SK-N-SH treated with all-trans-retinoic acid at 6 μM for 48 hours (cell line): ENCODE measurements around the gene RHOC.

Experiments used
- ATAC-seq: fragments of 200-7000 bp; cut with Tn5 transposase; 3 replicates; pipeline ENCODE4 v1.9.1; 2020; ENCODE audit warnings: mild to moderate bottlenecking, moderate library complexity
- ARNTL ChIP-seq: fragments of 450-650 bp; formaldehyde crosslinking; IDR thresholded peaks from 2 replicates; pipeline ENCODE4 v1.5.0; 2020; ENCODE audit warnings: low read depth, mild to moderate bottlenecking, moderate library complexity, borderline replicate concordance
- BACH2 ChIP-seq: fragments of 250-450 bp; sonication (Bioruptor Pico); IDR thresholded peaks from 2 replicates; pipeline ENCODE4 v1.9.0; 2021; ENCODE audit warnings: mild to moderate bottlenecking, borderline replicate concordance
- CSDC2 ChIP-seq: fragments of 250-450 bp; sonication (Bioruptor Pico); IDR thresholded peaks from 2 replicates; pipeline ENCODE4 v1.5.0; 2020; ENCODE audit warnings: mild to moderate bottlenecking, moderate library complexity
- ESRRG ChIP-seq: fragments of 250-450 bp; sonication (Bioruptor Pico); IDR thresholded peaks from 2 replicates; pipeline ENCODE4 v1.6.1; 2021; ENCODE audit warnings: mild to moderate bottlenecking
- ISL1 ChIP-seq: fragments of 250-450 bp; sonication (Bioruptor Pico); IDR thresholded peaks from 2 replicates; pipeline ENCODE4 v2.1.2; 2022; ENCODE audit warnings: mild to moderate bottlenecking, moderate library complexity
- OSR1 ChIP-seq: fragments of 250-450 bp; sonication (Bioruptor Pico); IDR thresholded peaks from 2 replicates; pipeline ENCODE4 v1.8.0; 2022; ENCODE audit warnings: moderate library complexity, mild to moderate bottlenecking, inconsistent platforms
- PPARA ChIP-seq: fragments of 250-450 bp; sonication (Bioruptor Pico); IDR thresholded peaks from 2 replicates; pipeline ENCODE4 v1.5.0; 2020; ENCODE audit warnings: mild to moderate bottlenecking, borderline replicate concordance
- SNAI2 ChIP-seq: fragments of 250-450 bp; sonication (Bioruptor Pico); IDR thresholded peaks from 2 replicates; pipeline ENCODE4 v1.5.0; 2020; ENCODE audit warnings: mild to moderate bottlenecking, moderate library complexity
- TOX ChIP-seq: fragments of 250-450 bp; sonication (Bioruptor Pico); IDR thresholded peaks from 2 replicates; pipeline ENCODE4 v1.8.0; 2021; ENCODE audit warnings: mild to moderate bottlenecking, moderate library complexity, borderline replicate concordance
- ZC3H10 ChIP-seq: fragments of 250-450 bp; sonication (Bioruptor Pico); IDR thresholded peaks from 2 replicates; pipeline ENCODE4 v1.5.1; 2021; ENCODE audit warnings: mild to moderate bottlenecking, moderate library complexity
- ZFP3 ChIP-seq: fragments of 250-450 bp; sonication (Bioruptor Pico); IDR thresholded peaks from 2 replicates; pipeline ENCODE4 v1.5.0; 2020; ENCODE audit warnings: mild to moderate bottlenecking, moderate library complexity
- ZFP30 ChIP-seq: fragments of 450-650 bp; formaldehyde crosslinking; IDR thresholded peaks from 2 replicates; pipeline ENCODE4 v1.5.0; 2022; ENCODE audit warnings: mild to moderate bottlenecking, moderate library complexity
- ZNF565 ChIP-seq: fragments of 450-650 bp; formaldehyde crosslinking; conservative IDR thresholded peaks from 2 replicates; pipeline ENCODE4 v1.5.0; 2020; ENCODE audit warnings: low read depth, mild to moderate bottlenecking, moderate library complexity
- ZNF70 ChIP-seq: fragments of 450-650 bp; formaldehyde crosslinking; IDR thresholded peaks from 2 replicates; pipeline ENCODE4 v1.5.0; 2020; ENCODE audit warnings: mild to moderate bottlenecking, moderate library complexity
- ZNF8 ChIP-seq: fragments of 450-650 bp; formaldehyde crosslinking; IDR thresholded peaks from 2 replicates; pipeline ENCODE4 v1.5.0; 2020; ENCODE audit warnings: mild to moderate bottlenecking, moderate library complexity
- TF ChIP-seq, protein P1 (sequence below): fragments of 250-450 bp; sonication (Bioruptor Pico); IDR thresholded peaks from 2 replicates; pipeline ENCODE4 v1.5.1; 2021; ENCODE audit warnings: mild to moderate bottlenecking, moderate library complexity
- TF ChIP-seq, protein P2 (sequence below): fragments of 250-450 bp; sonication (Bioruptor Pico); IDR thresholded peaks from 2 replicates; pipeline ENCODE4 v1.8.0; 2020; ENCODE audit warnings: mild to moderate bottlenecking, moderate library complexity, borderline replicate concordance
- TF ChIP-seq, protein P3 (sequence below): fragments of 250-450 bp; sonication (Bioruptor Pico); IDR thresholded peaks from 2 replicates; pipeline ENCODE4 v1.5.0; 2020; ENCODE audit warnings: mild to moderate bottlenecking, moderate library complexity
- TF ChIP-seq, protein P4 (sequence below): fragments of 250-450 bp; sonication (Bioruptor Pico); IDR thresholded peaks from 2 replicates; pipeline ENCODE4 v1.8.0; 2021; ENCODE audit warnings: low read depth, mild to moderate bottlenecking, moderate library complexity, borderline replicate concordance

RHOC gene

DNA sequence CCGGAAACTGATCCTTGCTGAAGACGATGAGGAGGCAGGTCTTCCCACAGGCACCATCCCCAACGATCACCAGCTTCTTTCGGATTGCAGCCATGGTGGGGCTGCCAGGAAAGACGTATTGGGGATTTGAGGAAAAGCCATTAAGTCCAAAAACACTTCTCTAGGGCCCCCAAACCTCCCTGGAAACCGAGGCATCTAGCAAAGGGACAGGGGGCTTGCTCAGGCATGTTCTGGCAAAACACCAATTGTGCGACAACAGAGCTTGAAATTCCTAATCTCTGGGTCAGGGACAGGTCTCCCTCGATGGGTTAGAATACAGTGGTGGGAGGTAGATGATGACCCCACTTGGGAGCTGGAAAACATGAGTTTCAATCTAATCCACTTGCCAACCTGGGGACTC, 3.2 kb downstream of the RHOC start:
- ATAC-seq = no peak
- TF ChIP-seq, protein P1, sequence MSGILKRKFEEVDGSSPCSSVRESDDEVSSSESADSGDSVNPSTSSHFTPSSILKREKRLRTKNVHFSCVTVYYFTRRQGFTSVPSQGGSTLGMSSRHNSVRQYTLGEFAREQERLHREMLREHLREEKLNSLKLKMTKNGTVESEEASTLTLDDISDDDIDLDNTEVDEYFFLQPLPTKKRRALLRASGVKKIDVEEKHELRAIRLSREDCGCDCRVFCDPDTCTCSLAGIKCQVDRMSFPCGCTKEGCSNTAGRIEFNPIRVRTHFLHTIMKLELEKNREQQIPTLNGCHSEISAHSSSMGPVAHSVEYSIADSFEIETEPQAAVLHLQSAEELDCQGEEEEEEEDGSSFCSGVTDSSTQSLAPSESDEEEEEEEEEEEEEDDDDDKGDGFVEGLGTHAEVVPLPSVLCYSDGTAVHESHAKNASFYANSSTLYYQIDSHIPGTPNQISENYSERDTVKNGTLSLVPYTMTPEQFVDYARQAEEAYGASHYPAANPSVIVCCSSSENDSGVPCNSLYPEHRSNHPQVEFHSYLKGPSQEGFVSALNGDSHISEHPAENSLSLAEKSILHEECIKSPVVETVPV (CRISPR knock-in tag) = no peak
- TF ChIP-seq CSDC2 (CRISPR knock-in tag) = no peak
- TF ChIP-seq, protein P2, sequence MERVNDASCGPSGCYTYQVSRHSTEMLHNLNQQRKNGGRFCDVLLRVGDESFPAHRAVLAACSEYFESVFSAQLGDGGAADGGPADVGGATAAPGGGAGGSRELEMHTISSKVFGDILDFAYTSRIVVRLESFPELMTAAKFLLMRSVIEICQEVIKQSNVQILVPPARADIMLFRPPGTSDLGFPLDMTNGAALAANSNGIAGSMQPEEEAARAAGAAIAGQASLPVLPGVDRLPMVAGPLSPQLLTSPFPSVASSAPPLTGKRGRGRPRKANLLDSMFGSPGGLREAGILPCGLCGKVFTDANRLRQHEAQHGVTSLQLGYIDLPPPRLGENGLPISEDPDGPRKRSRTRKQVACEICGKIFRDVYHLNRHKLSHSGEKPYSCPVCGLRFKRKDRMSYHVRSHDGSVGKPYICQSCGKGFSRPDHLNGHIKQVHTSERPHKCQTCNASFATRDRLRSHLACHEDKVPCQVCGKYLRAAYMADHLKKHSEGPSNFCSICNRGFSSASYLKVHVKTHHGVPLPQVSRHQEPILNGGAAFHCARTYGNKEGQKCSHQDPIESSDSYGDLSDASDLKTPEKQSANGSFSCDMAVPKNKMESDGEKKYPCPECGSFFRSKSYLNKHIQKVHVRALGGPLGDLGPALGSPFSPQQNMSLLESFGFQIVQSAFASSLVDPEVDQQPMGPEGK (CRISPR knock-in tag) = no peak
- TF ChIP-seq SNAI2 = no peak
- TF ChIP-seq ZNF565 (CRISPR knock-in tag) = no peak
- TF ChIP-seq ZFP30 (CRISPR knock-in tag) = no peak
- TF ChIP-seq PPARA = no peak
- no peak for TF ChIP-seq OSR1
- TF ChIP-seq ARNTL (CRISPR knock-in tag) = no peak

DNA sequence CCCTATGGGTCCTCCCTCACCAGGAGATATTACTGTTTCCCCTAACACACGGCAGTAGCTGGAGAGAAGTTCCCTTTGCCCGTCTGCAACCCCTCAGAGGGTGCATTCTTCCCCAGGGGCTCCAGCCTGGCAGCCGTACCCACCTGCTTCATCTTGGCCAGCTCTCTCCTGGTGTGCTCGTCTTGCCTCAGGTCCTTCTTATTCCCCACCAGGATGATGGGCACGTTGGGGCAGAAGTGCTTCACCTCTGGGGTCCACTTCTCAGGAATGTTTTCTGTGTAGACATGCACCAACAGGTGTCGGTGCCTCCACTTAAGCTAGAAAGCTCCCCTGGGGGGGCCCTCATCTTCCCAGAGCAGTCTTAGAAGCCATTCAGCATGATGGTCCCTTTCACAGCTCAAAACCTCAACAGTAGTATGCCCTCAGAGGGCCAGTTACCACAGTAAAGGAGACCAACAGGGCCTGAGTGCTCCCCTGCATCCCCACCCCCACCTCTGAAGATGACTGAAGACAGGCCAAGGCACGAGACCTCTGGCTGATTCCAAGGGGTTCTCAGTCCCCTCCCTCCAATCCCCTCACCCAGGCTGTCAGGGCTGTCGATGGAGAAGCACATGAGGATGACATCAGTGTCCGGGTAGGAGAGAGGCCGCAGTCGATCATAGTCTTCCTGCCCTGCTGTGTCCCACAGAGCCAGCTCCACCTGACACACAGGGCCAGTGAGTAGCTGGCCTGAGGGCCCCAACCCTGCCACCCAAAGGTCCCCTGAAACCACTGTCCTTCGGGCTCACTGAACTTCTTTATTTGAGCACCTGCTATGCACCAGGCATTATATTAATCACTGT, 4.3 kb downstream of the RHOC start:
- TF ChIP-seq ZNF8 (no peak), ARNTL (CRISPR knock-in tag) (no peak), CSDC2 (CRISPR knock-in tag) (no peak), ZFP3 (no peak), ZC3H10 (CRISPR knock-in tag) (no peak), PPARA (no peak), BACH2 (no peak), ZFP30 (CRISPR knock-in tag) (no peak), ESRRG (CRISPR knock-in tag) (no peak), ZNF70 (no peak), ISL1 (CRISPR knock-in tag) (no peak), ZNF565 (CRISPR knock-in tag) (no peak), TOX (CRISPR knock-in tag) (no peak), OSR1 (no peak)
- TF ChIP-seq, protein P3, sequence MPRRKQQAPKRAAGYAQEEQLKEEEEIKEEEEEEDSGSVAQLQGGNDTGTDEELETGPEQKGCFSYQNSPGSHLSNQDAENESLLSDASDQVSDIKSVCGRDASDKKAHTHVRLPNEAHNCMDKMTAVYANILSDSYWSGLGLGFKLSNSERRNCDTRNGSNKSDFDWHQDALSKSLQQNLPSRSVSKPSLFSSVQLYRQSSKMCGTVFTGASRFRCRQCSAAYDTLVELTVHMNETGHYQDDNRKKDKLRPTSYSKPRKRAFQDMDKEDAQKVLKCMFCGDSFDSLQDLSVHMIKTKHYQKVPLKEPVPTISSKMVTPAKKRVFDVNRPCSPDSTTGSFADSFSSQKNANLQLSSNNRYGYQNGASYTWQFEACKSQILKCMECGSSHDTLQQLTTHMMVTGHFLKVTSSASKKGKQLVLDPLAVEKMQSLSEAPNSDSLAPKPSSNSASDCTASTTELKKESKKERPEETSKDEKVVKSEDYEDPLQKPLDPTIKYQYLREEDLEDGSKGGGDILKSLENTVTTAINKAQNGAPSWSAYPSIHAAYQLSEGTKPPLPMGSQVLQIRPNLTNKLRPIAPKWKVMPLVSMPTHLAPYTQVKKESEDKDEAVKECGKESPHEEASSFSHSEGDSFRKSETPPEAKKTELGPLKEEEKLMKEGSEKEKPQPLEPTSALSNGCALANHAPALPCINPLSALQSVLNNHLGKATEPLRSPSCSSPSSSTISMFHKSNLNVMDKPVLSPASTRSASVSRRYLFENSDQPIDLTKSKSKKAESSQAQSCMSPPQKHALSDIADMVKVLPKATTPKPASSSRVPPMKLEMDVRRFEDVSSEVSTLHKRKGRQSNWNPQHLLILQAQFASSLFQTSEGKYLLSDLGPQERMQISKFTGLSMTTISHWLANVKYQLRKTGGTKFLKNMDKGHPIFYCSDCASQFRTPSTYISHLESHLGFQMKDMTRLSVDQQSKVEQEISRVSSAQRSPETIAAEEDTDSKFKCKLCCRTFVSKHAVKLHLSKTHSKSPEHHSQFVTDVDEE (CRISPR knock-in tag) = no peak
- TF ChIP-seq, protein P2 (CRISPR knock-in tag) = no peak
- TF ChIP-seq, protein P1 (CRISPR knock-in tag) = no peak
- TF ChIP-seq, protein P4, sequence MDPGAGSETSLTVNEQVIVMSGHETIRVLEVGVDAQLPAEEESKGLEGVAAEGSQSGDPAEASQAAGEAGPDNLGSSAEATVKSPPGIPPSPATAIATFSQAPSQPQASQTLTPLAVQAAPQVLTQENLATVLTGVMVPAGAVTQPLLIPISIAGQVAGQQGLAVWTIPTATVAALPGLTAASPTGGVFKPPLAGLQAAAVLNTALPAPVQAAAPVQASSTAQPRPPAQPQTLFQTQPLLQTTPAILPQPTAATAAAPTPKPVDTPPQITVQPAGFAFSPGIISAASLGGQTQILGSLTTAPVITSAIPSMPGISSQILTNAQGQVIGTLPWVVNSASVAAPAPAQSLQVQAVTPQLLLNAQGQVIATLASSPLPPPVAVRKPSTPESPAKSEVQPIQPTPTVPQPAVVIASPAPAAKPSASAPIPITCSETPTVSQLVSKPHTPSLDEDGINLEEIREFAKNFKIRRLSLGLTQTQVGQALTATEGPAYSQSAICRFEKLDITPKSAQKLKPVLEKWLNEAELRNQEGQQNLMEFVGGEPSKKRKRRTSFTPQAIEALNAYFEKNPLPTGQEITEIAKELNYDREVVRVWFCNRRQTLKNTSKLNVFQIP (CRISPR knock-in tag) = no peak
- no peak for ATAC-seq
